AG20443 (cell line): ENCODE measurements around the gene ZBTB16.

Source experiments
- DNase-seq: peaks from one replicate; pipeline ENCODE4 v3.0.0; 2012; ENCODE audit warnings: low spot score, mixed read lengths

Gene ZBTB16

GRCh38 chr11:114130629-114131277 is 71.2 kb downstream of the ZBTB16 start:
- DNase-seq = no peak

GRCh38 chr11:114131461-114131864 is 72.0 kb downstream of the ZBTB16 start:
- no peak for DNase-seq

GRCh38 chr11:114132417-114132816 is 72.9 kb downstream of the ZBTB16 start:
- DNase-seq = no peak

- peak; percentile 80 for DNase-seq
These were observed 73.5 kb downstream of the ZBTB16 start for GRCh38 chr11:114132944-114133394.

GRCh38 chr11:114133548-114134329 is 74.2 kb downstream of the ZBTB16 start:
- no peak for DNase-seq

GRCh38 chr11:114134870-114135269 is 75.4 kb downstream of the ZBTB16 start:
- DNase-seq = peak; percentile 71

- peak; percentile 39 for DNase-seq
These were observed 76.2 kb downstream of the ZBTB16 start for GRCh38 chr11:114135737-114136151.

- no peak for DNase-seq
These were observed 77.5 kb downstream of the ZBTB16 start for GRCh38 chr11:114136686-114137640.

GRCh38 chr11:114137838-114138237 is 78.3 kb downstream of the ZBTB16 start:
- no peak for DNase-seq

GRCh38 chr11:114138411-114138810 is 78.9 kb downstream of the ZBTB16 start:
- no peak for DNase-seq

- no peak for DNase-seq
These were observed 81.3 kb downstream of the ZBTB16 start for GRCh38 chr11:114140826-114141225.

- no peak for DNase-seq
These were observed 82.5 kb downstream of the ZBTB16 start for GRCh38 chr11:114141863-114142580.

- no peak for DNase-seq
These were observed 83.2 kb downstream of the ZBTB16 start for GRCh38 chr11:114142707-114143106.

- DNase-seq = no peak
These were observed 85.8 kb downstream of the ZBTB16 start for GRCh38 chr11:114145166-114145775.

GRCh38 chr11:114147375-114148012 is 88.0 kb downstream of the ZBTB16 start:
- DNase-seq = no peak

- DNase-seq = no peak
These were observed 88.5 kb downstream of the ZBTB16 start for GRCh38 chr11:114148013-114148382.

GRCh38 chr11:114149689-114150407 is 90.3 kb downstream of the ZBTB16 start:
- DNase-seq = no peak

- no peak for DNase-seq
These were observed 91.2 kb downstream of the ZBTB16 start for GRCh38 chr11:114150671-114151070.

- no peak for DNase-seq
These were observed 92.1 kb downstream of the ZBTB16 start for GRCh38 chr11:114151631-114152030.

GRCh38 chr11:114152162-114152561 is 92.7 kb downstream of the ZBTB16 start:
- DNase-seq = no peak
